OCI-LY3 (cell line): ENCODE measurements around the gene ITM2C.

Source experiments
- H2AFZ ChIP-seq: fragments of 200-600, 300-600 bp; shearing (Covaris generic); 2 replicates; pipeline ENCODE4 v1.6.0; 2014; ENCODE audit warnings: antibody characterized with exemption, low read depth, low read length
- H3K27ac ChIP-seq: fragments of 200-600, 300-600 bp; sonication (generic); 2 replicates; pipeline ENCODE4 v1.5.1; 2014; ENCODE audit warnings: mild to moderate bottlenecking, low read length, moderate library complexity, mixed read lengths
- H3K27me3 ChIP-seq: fragments of 200-600, 300-600 bp; sonication (generic); 2 replicates; pipeline ENCODE4 v1.6.1; 2014; ENCODE audit warnings: low read depth, low read length, mixed read lengths
- H3K36me3 ChIP-seq: fragments of 200-600, 300-600 bp; sonication (generic); replicated peaks from 2 replicates; pipeline ENCODE3; 2014; ENCODE audit warnings: low read depth, low read length, mixed read lengths
- H3K4me1 ChIP-seq: fragments of 300-600, 200-600 bp; sonication (generic); 2 replicates; pipeline ENCODE4 v1.6.1; 2014; ENCODE audit warnings: low read length, mixed read lengths
- H3K4me2 ChIP-seq: fragments of 200-600, 300-600 bp; sonication (generic); 2 replicates; pipeline ENCODE4 v1.6.1; 2014; ENCODE audit warnings: low read length, mixed read lengths
- H3K4me3 ChIP-seq: fragments of 300-600, 200-600 bp; sonication (generic); 2 replicates; pipeline ENCODE4 v1.5.1; 2014; ENCODE audit warnings: antibody characterized with exemption, mild to moderate bottlenecking, low read length, moderate library complexity
- H3K79me2 ChIP-seq: fragments of 300-600, 200-600 bp; shearing (Covaris generic); 2 replicates; pipeline ENCODE4 v1.6.1; 2014; ENCODE audit warnings: mild to moderate bottlenecking, low read length, mixed read lengths
- H3K9ac ChIP-seq: fragments of 300-600, 200-600 bp; shearing (Covaris generic); 2 replicates; pipeline ENCODE4 v1.6.0; 2014; ENCODE audit warnings: mild to moderate bottlenecking, low read length, moderate library complexity
- H3K9me3 ChIP-seq: fragments of 200-600, 300-600 bp; shearing (Covaris generic); 2 replicates; pipeline ENCODE4 v1.6.1; 2014; ENCODE audit warnings: low read length, mixed read lengths; ENCODE audit not compliant: insufficient read depth
- H4K20me1 ChIP-seq: fragments of 200-600, 300-600 bp; sonication (generic); 2 replicates; pipeline ENCODE4 v1.6.1; 2016; ENCODE audit warnings: low read length, mixed read lengths; ENCODE audit not compliant: insufficient read depth
- EZH2phosphoT487 ChIP-seq: fragments of 200-600 bp; shearing (Covaris generic); IDR thresholded peaks from 2 replicates; pipeline ENCODE4 v1.6.1; 2018; ENCODE audit warnings: antibody characterized with exemption, mixed run types, low read depth
- TF ChIP-seq, protein P1 (sequence below): fragments of 200-600, 300-600 bp; sonication (generic); IDR thresholded peaks from 2 replicates; pipeline ENCODE4 v1.5.1; 2014; ENCODE audit warnings: antibody characterized with exemption, low read length, low read depth

ITM2C gene

DNA sequence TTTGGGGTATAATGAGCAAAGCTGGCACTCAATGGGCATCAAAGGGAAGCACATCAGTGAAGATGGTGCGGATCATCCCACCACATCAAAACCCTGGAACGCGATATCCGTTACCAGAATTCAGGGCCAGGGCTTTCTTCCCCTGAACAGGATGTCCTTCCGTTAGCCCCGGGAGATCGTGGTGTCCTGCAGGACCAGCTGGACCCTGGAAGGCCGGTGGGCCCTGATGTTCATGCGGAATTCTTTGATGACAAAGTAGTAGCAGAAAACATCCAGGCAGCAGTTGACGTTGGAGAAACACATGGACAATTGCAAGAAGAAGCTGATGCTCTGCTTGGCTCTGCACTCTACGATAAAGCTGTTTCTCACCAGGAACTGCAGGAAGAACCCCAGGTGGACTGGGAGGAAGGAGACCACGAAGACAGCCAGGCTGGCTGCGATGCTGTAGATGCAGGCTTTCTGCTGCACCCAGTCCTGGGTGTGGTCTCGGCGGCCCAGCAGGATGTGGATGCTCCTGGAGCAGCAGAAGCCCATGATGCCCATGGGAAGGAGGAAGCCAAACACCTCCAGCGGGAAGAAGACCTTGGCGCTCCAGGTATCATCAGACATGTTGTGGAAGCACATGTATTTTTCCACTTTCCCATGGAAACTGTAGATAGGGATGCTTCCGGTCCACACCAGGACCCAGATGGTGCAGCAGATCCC lies 45.3 kb downstream of the ITM2C start:
- Histone ChIP-seq H3K27me3 (no peaks in the 10 kb centered on the region), H4K20me1 (no peaks in the 10 kb centered on the region), H3K4me2 (no peak overlapping the region), H3K79me2 (no peaks in the 10 kb centered on the region), H2AFZ (no peak overlapping the region), H3K27ac (no peak overlapping the region), H3K4me3 (no peak overlapping the region), H3K4me1 (peaks cover 23% of the 10 kb centered on the region), H3K36me3 (no peaks in the 10 kb centered on the region), H3K9ac (no peak overlapping the region), H3K9me3 (no peaks in the 10 kb centered on the region)
- no peak for TF ChIP-seq EZH2phosphoT487
- TF ChIP-seq, protein P1, sequence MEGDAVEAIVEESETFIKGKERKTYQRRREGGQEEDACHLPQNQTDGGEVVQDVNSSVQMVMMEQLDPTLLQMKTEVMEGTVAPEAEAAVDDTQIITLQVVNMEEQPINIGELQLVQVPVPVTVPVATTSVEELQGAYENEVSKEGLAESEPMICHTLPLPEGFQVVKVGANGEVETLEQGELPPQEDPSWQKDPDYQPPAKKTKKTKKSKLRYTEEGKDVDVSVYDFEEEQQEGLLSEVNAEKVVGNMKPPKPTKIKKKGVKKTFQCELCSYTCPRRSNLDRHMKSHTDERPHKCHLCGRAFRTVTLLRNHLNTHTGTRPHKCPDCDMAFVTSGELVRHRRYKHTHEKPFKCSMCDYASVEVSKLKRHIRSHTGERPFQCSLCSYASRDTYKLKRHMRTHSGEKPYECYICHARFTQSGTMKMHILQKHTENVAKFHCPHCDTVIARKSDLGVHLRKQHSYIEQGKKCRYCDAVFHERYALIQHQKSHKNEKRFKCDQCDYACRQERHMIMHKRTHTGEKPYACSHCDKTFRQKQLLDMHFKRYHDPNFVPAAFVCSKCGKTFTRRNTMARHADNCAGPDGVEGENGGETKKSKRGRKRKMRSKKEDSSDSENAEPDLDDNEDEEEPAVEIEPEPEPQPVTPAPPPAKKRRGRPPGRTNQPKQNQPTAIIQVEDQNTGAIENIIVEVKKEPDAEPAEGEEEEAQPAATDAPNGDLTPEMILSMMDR, result no peak

DNA sequence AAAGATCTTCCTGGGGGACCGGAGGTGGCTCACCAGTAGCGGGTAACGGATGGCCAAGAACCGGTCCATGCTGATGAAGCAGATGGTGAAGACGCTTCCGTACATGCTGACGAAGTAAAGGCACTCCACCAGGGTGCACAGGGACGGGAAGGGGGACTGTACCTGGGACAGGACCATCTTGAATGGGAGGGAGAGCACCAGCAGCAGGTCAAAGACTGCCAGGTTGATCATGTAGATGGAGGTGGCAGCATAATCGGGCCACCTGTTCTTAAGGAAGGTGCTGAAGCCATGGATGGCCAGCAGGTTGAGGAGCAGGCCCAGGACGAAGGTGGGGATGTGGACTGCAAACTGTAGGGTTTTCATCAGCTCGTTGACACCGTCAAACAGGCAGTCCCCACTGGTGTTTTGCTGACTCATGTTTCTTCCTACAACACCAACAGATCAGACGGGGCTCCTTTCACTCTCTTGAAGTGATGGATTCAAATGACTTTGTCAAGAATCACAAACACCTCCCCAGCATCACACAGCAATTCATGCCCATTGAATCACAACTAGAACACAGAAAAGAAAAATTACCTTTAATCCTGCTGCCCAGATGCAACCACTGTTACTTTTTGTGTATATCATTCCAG lies 45.9 kb downstream of the ITM2C start:
- H3K4me2 ChIP-seq, result no peak overlapping the region
- no peaks in the 10 kb centered on the region for H3K36me3 ChIP-seq
- no peaks in the 10 kb centered on the region for H3K9me3 ChIP-seq
- H2AFZ ChIP-seq, result no peak overlapping the region
- H3K9ac ChIP-seq, result no peak overlapping the region
- H4K20me1 ChIP-seq, result no peaks in the 10 kb centered on the region
- TF ChIP-seq, protein P1, result no peak
- no peak for TF ChIP-seq EZH2phosphoT487
- peaks cover 29% of the 10 kb centered on the region for H3K4me1 ChIP-seq
- no peaks in the 10 kb centered on the region for H3K79me2 ChIP-seq
- no peak overlapping the region for H3K27ac ChIP-seq
- H3K27me3 ChIP-seq, result no peaks in the 10 kb centered on the region
- H3K4me3 ChIP-seq, result no peak overlapping the region

DNA sequence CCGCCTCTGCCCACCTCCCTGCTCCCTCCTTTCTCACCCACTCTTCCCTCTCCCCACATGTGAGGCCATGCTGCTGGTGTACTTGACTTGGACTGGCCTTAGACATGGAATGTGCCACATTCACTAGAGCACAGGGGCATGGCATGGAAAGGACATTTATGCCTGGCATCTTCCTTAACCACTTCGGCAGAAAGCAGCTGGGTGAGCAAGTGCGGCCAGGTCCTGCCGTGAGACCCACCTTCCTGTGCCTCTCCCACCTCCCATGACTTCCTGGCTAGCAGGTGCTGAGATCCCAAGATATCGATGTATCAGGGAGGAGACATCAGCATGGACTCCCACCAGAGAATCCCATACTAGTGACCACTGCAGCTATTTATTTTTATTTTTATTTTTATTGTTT lies 47.3 kb downstream of the ITM2C start:
- H3K27ac ChIP-seq, result no peak overlapping the region
- no peaks in the 10 kb centered on the region for H3K9me3 ChIP-seq
- no peak overlapping the region for H2AFZ ChIP-seq
- no peak overlapping the region for H3K4me3 ChIP-seq
- H3K4me1 ChIP-seq, result peaks cover 37% of the 10 kb centered on the region
- TF ChIP-seq, protein P1, result no peak
- TF ChIP-seq EZH2phosphoT487, result no peak
- no peaks in the 10 kb centered on the region for H4K20me1 ChIP-seq
- no peak overlapping the region for H3K4me2 ChIP-seq
- no peaks in the 10 kb centered on the region for H3K79me2 ChIP-seq
- no peaks in the 10 kb centered on the region for H3K27me3 ChIP-seq
- H3K9ac ChIP-seq, result no peak overlapping the region
- H3K36me3 ChIP-seq, result no peaks in the 10 kb centered on the region

DNA sequence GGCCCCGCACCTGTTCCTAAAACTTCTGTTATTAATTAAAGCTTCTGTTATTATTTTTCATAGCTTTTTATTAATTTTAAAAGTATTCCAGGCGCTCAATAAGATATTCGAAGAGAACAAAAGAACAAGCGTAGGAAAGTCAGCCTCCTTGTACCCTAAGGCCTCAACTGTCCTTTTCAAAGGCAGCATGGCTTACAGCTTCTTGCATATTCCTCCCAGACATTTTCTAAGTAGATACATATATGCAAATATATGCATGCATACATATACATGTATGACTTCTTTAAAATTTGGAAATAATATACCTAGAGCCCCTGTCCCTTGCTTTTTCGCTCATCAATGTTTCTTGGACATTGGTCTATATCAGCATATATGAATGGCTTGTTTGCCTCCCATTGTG lies 48.0 kb downstream of the ITM2C start:
- Histone ChIP-seq H3K4me2 (no peak overlapping the region), H3K4me1 (peaks cover 37% of the 10 kb centered on the region), H3K79me2 (no peaks in the 10 kb centered on the region), H3K9me3 (no peaks in the 10 kb centered on the region), H3K4me3 (no peak overlapping the region), H3K27ac (no peak overlapping the region), H3K9ac (no peak overlapping the region), H2AFZ (no peak overlapping the region), H3K27me3 (no peaks in the 10 kb centered on the region), H3K36me3 (no peaks in the 10 kb centered on the region), H4K20me1 (no peaks in the 10 kb centered on the region)
- TF ChIP-seq, protein P1, result no peak
- no peak for TF ChIP-seq EZH2phosphoT487
